ENCODE results near the gene ZNF691.

GRCh38 chr1:42824481-42825035 is 21.9 kb upstream of the ZNF691 start:
- TF ChIP-seq JUNB (IDR thresholded peaks at IDR 0.05) (no peak), PHF8 (IDR thresholded peaks at IDR 0.05; ENCODE audit: borderline replicate concordance, low read depth) (no peak), CTCF (IDR thresholded peaks at IDR 0.05) (no peak), NFE2L2 (conservative IDR thresholded peaks at IDR 0.05; ENCODE audit: low read length) (no peak), MAX (IDR thresholded peaks at IDR 0.05) (no peak)

Data from A549 (cell line).